GM18519 (cell line): ENCODE measurements around the gene RASSF3.
"Not testable (repeated sequence)": the region's sequence is repeated elsewhere in the genome, so short reads cannot be mapped to it uniquely, and the experiment has no call there.

ENCODE experiments used
- ATAC-seq: cut with Tn5 transposase; IDR thresholded peaks from one replicate; pipeline ENCODE4 v1.9.1; 2021; ENCODE audit warnings: mild to moderate bottlenecking, moderate library complexity; ENCODE audit not compliant: unreplicated experiment, low FRiP score

The RASSF3 gene, protein sequence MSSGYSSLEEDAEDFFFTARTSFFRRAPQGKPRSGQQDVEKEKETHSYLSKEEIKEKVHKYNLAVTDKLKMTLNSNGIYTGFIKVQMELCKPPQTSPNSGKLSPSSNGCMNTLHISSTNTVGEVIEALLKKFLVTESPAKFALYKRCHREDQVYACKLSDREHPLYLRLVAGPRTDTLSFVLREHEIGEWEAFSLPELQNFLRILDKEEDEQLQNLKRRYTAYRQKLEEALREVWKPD

GRCh38 chr12:64610079-64610659 is at the start of gene RASSF3:
RASSF3 (plus strand) TSS chr12:64610495; CDS start chr12:64610633, 138 bp downstream.
- ATAC-seq: peak; percentile 35

- no peak for ATAC-seq
Observed at GRCh38 chr12:64561302-64562136, 48.8 kb upstream of the RASSF3 start.

DNA sequence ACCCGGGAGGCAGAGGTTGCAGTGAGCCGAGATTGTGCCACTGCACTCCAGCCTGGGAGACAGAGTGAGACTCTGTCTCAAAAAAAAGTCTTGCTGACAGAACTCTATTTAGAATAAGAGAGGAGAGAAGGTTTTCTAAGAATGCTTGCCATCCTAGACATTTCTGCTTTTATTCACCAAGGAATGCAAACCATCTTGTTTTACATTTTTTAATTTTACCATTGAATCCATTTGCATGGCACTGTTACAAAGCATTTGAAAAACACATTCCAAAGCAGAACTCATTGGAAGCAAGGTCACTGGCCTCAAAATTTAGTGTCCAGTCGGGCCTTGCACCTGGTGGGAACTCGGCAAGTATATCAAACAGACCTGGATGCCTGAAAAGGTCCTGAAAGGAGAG is 44.2 kb upstream of the RASSF3 start:
- ATAC-seq: no peak

DNA sequence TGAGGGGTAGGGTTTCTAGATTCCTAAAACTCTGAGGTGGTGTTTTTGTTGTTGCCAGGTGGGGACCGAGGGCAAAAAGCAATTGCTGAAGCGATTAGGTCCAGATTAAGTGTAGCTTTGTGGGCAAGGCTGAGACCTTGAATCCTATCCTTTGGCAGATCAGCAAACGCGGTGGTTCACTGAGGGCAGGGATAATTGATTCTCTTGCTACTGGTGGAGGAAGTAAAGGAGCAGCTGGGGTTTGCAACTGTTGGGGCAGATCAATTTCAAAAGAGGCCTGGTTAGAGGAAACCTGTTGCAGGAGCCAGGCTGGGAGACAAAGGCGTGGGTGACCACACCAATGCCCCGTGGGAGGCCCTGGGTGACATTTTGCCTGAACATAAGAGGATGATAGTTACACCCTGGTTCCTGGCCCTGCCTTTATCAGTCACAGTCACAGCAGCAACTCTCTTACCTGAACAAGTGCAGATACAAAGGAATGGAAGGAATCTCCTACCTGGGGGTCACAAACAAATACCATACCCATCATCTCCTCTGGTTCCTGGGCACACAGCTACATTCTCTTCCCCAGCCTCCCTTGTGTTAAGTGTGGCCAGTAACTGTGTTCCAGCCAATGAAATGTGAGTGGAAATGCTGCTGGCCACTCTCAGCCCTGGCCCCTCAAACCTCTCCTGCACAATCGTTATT is 43.3 kb upstream of the RASSF3 start:
- ATAC-seq: no peak

- no peak for ATAC-seq
Observed at GRCh38 chr12:64567570-64567969, 42.7 kb upstream of the RASSF3 start.

DNA sequence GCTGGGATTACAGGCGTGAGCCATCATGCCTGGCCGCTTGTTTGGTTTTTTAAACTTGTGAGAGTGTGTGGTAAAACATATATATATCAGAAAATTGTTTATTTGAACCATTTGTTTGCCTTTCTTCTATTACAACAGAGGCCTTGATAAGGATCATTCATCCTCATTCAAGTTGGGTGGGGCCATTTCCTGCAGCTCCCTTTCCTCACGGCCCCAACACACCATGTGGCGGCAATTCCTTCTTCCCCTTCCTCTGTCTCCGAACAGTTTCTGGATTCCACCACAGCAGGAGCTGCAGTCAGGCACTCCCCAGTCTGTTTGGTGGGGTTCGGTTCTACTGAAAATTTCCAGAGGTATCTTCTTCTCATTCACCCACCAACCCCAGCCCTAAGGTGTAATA is 42.0 kb upstream of the RASSF3 start:
- ATAC-seq: no peak

- no peak for ATAC-seq
Observed at GRCh38 chr12:64569923-64570691, 40.2 kb upstream of the RASSF3 start.

DNA sequence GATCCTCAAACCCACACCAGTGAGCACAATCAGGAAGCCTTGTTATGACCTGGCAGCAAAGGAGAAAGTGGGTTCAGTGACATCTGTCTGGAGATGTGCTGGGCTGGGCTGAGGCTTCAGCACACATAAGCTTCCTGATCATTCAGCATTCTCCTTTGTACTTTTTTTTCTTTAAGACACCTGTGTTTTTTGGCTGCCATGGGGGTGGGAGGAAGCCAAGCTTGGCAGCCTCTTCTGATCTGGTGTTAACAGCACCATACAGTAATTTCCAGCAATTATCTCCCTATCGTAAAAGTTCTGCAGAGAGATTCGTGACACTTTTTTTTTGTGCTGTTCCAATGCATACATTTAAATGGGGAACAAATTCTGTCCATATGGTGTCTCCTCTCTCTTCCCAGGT is 38.9 kb upstream of the RASSF3 start:
- ATAC-seq: no peak

DNA sequence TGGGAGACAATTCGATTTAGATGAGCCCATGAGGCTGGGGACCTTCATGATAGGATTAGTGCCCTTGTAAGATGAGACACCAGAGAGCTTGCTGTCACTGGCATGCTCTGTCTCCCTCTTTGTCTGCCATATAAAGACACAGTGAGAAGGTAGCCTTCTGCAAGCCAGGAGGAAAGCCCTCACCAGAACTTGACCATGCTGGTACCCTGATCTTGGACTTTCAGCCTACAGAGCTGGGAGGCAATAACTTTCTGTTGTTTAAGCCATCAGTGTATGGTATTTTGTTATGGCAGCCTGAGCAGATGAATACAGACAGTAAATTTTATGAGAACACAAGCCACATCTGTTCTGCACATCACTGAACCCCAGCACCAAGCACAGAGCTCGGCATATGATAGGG is 38.1 kb upstream of the RASSF3 start:
- no peak for ATAC-seq

DNA sequence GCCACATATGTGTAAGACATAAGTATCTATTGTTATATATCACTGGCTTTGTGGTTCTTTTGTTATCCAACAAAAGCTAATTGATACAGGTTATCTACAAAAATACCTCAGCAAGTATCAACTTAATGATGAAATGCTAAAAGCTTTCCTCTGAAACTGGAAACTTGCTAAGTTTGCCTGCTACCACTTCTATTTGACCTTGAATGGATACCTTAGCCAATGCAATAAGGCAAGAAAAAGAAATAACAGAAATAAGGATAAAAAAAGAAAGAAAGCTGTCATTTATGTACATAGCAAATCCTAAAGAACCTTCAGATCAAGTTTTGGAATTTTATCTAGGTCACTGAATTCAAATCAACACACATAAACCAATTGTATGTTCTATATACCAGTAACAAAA is 35.5 kb upstream of the RASSF3 start:
- ATAC-seq: no peak

- no peak for ATAC-seq
Observed at GRCh38 chr12:64577046-64577445, 33.2 kb upstream of the RASSF3 start.

DNA sequence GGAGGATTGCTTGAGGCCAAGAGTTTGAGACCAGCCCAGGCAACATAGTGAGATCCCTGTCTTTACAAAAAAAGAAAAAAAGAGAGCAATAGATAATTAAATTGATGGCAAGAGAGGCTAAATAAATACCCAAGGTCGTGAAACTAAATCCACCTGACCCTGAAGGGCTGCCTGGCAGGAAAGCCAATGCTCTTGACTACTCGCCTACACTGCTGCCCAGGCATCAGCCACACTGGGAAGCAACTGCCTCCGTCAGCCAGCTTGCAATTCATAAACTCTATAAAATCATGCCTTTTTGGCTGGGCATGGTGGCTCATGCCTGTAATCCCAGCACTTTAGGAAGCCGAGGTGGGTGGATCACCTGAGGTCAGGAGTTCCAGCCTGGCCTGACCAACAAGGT is 31.7 kb upstream of the RASSF3 start:
- no peak for ATAC-seq

GRCh38 chr12:64580681-64581080 is 29.6 kb upstream of the RASSF3 start:
- no peak for ATAC-seq

- no peak for ATAC-seq
Observed at GRCh38 chr12:64582114-64582513, 28.2 kb upstream of the RASSF3 start.

DNA sequence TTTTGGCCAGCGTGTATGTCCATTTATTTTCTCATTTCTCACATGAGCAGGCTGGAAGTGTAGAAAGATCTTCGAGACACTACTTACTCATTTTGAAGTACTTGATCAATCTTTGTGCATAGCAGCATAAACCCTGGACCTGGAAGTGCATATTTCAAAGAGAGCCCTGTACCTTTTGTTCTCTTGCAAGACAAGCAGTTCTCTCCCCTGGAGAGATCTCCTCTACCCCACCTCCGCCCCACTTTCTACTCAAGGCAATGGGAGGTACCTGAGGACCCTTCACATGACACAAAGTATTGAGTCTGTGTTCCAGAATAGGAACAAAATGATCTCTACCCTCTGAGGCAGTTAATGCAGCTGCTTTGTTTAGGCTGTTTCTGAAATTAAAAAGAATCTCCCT is 27.4 kb upstream of the RASSF3 start:
- no peak for ATAC-seq

GRCh38 chr12:64583395-64583770 is 26.9 kb upstream of the RASSF3 start:
- not testable (repeated sequence) for ATAC-seq

DNA sequence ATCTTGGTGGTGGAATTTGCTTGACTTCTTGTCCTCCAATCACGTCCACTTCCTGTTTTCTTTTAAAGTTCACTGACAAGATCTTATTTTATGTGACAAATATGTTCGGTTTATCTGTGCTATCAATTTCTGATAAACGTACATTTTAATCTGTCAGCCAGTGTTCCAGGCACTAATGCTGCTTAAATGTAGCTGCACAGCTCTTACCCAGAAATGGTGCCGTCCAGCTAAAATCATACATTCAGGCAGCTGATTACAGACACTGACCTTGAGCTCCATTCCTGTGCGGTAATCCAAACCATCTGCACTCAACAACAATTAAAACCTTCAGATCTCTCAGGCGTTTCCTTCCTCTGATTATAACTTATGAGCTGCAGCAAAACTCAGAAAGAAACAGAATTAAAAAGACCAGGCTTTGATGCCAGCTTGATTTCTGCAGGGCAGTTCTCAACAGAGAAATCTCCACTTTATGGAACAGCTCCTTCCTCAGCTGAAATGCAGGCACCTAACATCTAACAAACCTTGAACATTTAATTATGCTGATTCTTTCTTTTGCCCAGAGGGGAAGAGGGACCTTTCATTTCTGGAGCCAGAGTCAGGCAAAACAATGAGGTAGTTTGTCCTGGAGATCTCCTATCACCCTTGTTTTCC is 26.4 kb upstream of the RASSF3 start:
- no peak for ATAC-seq

- no peak for ATAC-seq
Observed at GRCh38 chr12:64585104-64585503, 25.2 kb upstream of the RASSF3 start.

DNA sequence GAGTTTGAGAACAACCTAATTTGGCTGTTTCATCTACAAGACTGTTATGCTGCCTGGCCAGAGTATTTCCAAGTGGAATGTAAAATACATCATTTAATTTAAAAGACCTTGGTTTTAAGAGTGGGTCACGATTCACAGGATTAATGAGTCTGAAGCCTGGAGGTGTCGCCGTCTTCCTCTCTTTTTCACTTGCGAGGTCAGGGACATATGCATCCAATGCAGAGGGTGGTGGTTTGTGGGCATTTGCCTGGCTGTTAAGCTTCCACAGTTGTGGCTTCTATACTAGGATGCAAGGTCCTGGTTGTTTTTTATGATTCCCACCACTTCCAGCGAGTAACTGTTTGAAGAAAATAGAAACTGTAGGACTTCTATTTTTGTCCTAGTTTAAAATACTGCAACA is 22.8 kb upstream of the RASSF3 start:
- no peak for ATAC-seq

DNA sequence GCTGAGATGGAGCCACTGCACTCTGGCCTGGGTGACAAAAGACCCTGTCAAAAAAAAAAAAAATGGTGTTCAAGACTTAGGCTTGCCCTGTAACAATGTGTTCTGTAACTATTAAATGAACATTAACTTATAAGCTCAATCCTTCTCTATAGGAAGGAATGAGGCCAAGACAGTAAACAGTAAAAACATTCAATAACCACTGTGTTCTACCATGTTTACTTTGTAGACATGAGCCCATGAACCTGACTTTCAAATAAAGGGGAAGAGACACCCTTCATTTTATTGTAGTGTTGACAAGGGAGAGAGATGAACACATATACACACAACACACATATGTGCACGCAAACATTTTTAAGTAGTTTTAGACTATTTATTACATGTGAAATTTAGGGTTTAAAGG is 20.1 kb upstream of the RASSF3 start:
- ATAC-seq: no peak
